ENCODE data around the gene ULBP3.

GRCh38 chr6:150093397-150093796 is 24.5 kb upstream of the ULBP3 start:
- TF ChIP-seq ZNF138 (CRISPR knock-in tag; IDR thresholded peaks at IDR 0.05; ENCODE audit: low read depth) (no peak), FOXC1 (CRISPR knock-in tag; IDR thresholded peaks at IDR 0.05; ENCODE audit: borderline replicate concordance) (no peak), CTCF (CRISPR knock-in tag; IDR thresholded peaks at IDR 0.05) (no peak), ZC3H4 (CRISPR knock-in tag; IDR thresholded peaks at IDR 0.05; ENCODE audit: borderline replicate concordance) (no peak), REST (IDR thresholded peaks at IDR 0.05; ENCODE audit: borderline replicate concordance in 1 of 2, low read depth in 1 of 2, low read length in 2 of 2) (no peak)
